DMS153 (cell line): ENCODE results near the gene SLC7A6.

ENCODE experiments used
- DNase-seq: peaks from one replicate; lab custom pipeline; 2025; lab: John Stamatoyannopoulos, UW

The SLC7A6 gene

GRCh38 chr16:68306633-68307032 lies 42.3 kb downstream of the SLC7A6 start:
- no peak for DNase-seq

GRCh38 chr16:68309799-68310198 lies 45.5 kb downstream of the SLC7A6 start:
- no peak for DNase-seq

DNA sequence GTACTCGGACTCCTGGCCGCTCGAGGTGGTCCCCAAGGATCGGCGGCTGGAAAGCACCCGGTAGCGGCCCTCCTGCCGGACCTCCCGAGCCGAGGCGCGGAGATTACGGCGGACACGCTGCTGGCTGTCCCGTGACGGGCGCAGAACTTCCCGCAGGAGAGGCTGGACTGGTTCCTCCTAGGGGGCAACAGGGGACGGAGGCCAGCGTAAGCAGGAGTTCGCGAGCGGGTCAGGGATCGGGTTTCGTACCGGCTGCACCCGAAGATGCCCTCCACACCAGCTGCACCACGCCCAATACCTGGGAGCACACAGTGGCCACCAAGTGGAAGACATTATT lies 46.1 kb downstream of the SLC7A6 start:
- no peak for DNase-seq

GRCh38 chr16:68310774-68311511 lies 46.6 kb downstream of the SLC7A6 start, which contains the start of the genes PRMT7 and SLC7A6OS:
Gene PRMT7 (plus strand): TSS chr16:68311019. CDS start chr16:68315980, 4,961 bp downstream.
Gene SLC7A6OS (minus strand): TSS chr16:68310946. CDS start chr16:68310926, 20 bp downstream.
- peak; percentile 78 for DNase-seq

DNA sequence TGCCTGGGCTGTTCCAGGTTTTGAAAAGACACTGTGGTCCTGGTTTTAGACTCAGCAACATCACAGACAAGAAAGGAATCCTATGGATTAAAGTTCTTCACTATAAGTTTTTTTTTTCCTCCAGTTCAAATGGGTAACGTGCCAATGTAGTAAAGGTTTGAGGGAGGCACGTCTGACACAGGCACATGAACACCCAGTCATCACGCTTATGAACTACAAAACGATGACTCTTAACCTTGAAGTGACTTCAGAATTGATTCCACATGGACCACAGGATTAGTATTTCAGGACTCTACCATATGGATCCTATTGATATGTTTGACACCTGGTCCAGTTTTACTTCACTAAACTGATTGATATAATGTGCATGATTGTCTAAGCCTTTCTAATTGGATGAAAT lies 48.8 kb downstream of the SLC7A6 start:
- no peak for DNase-seq

DNA sequence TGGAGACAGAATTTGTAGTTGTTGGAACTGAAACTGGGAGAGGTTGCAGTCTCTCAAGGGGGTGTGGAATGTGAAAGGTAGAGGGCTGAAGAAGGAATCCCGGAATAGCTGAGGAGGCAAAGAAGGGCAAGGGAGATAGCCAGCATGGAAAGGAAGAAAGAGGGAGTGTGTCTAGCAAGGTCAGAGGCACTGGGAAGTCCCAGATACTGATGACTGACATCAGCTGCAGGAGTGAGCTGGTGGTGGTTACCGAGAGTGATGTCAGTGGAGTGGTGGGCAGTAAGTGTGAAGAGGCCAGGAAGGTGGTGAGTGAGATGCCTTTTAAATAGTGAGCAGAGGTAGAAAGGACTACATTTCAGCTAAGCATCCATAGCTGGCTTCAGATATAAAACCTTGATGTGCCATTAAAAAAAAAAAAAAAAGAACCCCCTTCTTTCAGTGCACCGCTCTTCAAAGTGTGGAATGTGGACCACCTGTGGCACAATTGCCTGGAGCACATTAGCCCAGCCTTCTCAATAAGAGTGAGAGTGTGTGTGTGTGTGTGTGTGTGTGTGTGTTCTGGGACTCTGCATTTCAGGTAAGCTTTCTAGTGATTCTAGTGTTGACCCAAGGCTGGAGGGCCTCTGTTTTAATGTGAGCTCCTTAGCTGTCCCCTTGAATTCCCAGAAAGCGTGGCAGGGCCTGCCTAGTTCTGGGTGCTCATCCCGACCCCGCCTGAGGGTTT lies 55.0 kb downstream of the SLC7A6 start:
- no peak for DNase-seq

DNA sequence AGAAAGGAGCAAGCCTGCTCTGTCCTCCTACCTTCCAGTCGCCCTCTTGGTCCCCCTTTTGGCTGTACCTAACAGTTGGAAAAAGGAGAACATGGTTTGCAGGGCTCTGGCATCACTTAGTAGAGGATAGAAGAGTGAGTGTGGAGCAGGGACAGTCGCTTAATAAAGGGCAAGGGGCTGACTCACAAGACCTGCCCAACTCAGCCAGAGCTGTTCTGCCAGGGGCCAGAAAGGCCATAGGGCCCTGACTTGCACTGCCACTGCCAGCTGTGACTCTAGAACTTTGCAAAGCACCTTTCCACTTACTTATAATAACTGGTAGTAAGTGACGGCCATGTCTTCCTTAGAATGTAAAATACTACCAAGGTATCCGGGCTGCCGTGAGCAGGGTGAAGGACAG lies 60.0 kb downstream of the SLC7A6 start:
- no peak for DNase-seq

- DNase-seq, result no peak
These were observed 60.5 kb downstream of the SLC7A6 start for GRCh38 chr16:68324780-68325357.

- DNase-seq, result peak; percentile 79
These were observed 64.0 kb downstream of the SLC7A6 start for GRCh38 chr16:68328151-68328859.

- no peak for DNase-seq
These were observed 64.6 kb downstream of the SLC7A6 start for GRCh38 chr16:68328860-68329390.

- DNase-seq, result no peak
These were observed 67.6 kb downstream of the SLC7A6 start for GRCh38 chr16:68331879-68332410.

GRCh38 chr16:68332411-68333121 lies 68.2 kb downstream of the SLC7A6 start:
- no peak for DNase-seq

- DNase-seq, result no peak
These were observed 70.8 kb downstream of the SLC7A6 start for GRCh38 chr16:68335175-68335574.

DNA sequence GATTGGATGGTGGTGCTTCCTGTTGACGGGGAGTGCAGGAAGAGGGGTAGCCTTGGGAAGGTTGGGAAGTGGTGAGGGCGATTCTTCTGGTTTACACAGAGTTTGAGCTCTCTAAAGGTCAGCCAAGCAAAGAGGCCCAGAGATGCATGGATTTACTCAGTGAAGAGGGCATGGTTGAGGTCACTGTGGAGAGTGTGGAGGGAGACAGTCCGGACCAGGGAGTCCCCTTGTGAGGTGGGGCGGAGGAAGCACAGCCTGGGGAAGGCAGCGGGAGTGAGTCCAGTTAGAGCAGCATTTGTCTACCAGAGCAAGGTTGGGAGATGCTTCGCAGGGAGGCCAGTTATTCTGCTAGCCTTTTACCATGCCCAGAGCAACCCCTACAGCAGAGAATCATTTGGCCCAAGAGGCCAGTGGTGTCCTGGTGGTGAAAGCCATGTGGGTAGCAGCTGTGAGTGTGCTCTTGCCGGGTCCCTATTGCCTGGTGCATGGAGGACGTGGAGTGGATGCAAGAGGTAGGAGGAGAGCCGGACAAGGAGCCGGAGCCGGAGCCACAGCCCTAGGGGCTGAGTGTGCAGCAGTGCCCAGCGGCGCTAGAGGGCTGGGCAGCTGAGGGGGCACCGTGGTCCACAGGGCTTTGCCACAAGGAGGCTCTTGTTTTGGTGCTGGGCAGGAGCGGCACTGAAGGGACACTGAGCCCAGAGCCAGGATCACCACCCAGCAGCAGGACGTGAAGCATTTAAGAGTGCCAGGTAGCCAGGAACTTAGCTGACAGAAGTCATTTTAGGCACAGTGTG lies 74.2 kb downstream of the SLC7A6 start:
- no peak for DNase-seq

DNA sequence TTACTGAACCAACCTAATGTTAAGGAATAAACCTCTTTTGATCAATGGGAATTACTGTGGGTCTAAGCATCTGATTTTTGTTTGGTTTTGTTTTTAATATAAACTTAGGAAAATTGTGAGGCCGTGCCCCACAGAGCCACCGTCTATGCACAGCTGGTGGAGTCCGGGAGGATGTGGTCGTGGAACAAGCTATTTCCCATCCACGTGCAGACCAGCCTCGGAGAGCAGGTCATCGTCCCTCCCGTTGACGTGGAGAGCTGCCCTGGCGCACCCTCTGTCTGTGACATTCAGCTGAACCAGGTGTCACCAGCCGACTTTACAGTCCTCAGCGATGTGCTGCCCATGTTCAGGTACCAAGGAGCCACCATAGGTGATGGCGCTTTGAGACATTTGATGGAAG lies 74.9 kb downstream of the SLC7A6 start:
- DNase-seq, result no peak

DNA sequence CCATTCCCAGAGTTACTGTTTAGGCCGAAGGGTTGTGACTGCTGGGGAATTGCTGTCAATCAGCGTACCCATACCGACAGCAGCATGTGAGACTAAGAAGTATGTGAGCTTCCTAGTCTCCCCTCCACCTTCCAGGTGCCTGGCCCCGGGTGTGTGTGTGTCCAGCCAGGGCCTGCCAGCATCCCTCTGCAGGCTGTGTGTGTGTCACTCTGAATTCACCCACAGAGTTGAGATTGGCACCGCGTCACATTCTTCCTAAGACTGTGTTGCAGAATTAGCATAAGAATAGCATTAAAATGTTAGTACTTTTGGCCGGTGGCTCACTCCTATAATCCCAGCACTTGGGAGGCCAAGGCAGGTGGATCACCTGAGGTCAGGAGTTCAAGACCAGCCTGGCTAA lies 78.3 kb downstream of the SLC7A6 start:
- DNase-seq, result no peak

DNA sequence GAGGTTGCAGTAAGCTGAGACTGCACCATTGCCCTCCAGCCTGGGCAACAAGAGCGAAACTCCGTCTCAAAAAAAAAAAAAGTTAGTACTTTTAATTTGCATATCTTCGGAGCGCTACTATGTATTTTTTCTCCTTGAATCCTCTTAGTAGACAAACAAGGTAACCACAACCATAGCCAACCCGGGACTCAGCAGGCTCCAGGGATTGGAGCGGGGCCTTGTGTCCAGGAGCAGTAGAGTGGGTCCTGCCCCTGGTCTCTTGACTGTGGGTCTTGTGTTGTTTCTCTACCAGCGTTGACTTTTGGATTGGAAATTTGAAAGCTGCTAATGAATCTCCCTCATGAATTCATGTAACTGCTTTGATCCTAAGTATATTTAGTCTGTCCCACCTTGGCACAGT lies 78.8 kb downstream of the SLC7A6 start:
- no peak for DNase-seq

DNA sequence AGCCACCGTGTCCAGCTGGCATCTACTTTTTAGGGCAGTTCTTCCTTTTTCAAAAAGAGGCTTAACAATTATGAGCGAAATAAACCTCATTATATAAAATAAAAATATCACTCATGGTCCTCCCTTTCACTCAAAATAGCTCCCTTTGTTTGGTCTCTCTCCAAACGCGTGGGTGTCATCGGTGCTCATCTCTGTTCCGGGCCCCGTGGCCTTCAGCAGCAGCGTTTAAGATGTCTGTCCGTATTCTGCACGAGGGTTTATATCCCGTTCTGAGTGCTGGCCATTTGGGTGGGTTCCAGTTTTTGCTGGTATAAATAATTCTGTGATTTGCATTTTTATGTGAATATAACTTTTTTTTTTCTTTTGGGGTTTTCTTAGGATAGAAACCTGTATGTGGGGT lies 79.9 kb downstream of the SLC7A6 start:
- DNase-seq, result no peak

GRCh38 chr16:68345351-68345810 lies 81.1 kb downstream of the SLC7A6 start:
- no peak for DNase-seq

DNA sequence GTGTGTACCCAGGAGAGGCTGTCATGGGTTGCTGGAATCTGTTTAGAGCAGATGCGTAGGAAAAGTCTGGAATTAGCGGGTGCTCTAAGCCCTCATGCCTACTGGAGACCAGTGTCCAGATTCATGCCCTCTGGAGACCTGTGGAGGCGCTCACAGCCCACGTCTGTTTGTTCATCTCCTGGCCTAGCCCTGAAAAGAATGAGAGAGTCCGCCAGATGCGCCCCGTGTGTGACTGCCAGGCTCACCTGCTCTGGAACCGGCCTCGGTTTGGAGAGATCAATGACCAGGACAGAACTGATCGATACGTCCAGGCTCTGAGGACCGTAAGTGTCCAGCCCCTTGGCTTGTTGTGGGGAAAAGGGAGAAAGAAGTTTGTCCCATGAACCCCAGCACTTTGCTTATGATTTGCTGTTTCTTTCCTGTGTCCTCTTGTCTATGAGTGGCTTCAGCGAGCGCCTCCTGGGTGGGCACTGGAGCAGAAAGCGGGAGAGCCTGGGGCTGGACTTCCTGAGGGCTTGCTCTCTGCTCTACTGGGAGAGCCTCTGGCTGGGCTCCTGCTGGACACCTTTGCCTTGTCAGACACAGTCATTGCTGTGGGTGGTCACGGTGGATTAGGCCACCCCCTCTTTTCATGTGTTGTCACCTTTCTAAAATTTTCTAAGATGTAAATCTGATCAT lies 81.8 kb downstream of the SLC7A6 start:
- DNase-seq, result no peak
